ENCODE measurements around the gene NSUN6. TPM values are rescaled to one million over a fixed set of nuclear protein-coding genes. Genes with fewer than 3 reads are reported as not detected.

NSUN6 gene
- total and polyA plus RNA-seq, 11 donors = 3.1 to 10.0 (median 7.5) TPM

DNA sequence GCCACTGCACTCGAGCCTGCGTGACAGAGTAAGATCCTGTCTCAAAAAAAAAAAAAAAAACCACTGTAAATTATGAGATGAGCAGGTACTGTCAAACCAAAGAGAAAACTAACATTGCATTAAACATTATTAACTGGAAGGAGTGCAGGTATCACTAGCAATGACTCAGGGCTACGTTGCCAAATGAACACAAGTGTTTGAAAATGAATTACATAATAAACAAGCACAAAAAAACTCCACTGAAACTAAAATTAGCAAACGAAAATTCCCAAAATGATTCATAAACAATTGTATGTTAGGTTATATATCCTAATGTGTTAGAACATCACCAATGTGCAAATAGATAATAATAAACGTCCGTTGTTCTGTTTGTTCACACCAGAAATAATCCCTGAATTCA lies 42.8 kb downstream of the NSUN6 start:
- Histone ChIP-seq H3K36me3 (peaks cover 0 to 41% (median 21%) of the 10 kb centered on the region in 9 donors), H3K27me3 (no peaks in the 10 kb centered on the region), H3K4me3 (no peak overlapping the region), H3K9me3 (no peaks in the 10 kb centered on the region), H3K4me1 (peaks cover 0 to 22% (median 0%) of the 10 kb centered on the region in 12 donors), H3K27ac (no peak overlapping the region)
- ATAC-seq (no peak), DNase-seq (no peak)
- no peak for TF ChIP-seq POLR2A (IDR thresholded peaks at IDR 0.05)
- TF ChIP-seq, protein P1, sequence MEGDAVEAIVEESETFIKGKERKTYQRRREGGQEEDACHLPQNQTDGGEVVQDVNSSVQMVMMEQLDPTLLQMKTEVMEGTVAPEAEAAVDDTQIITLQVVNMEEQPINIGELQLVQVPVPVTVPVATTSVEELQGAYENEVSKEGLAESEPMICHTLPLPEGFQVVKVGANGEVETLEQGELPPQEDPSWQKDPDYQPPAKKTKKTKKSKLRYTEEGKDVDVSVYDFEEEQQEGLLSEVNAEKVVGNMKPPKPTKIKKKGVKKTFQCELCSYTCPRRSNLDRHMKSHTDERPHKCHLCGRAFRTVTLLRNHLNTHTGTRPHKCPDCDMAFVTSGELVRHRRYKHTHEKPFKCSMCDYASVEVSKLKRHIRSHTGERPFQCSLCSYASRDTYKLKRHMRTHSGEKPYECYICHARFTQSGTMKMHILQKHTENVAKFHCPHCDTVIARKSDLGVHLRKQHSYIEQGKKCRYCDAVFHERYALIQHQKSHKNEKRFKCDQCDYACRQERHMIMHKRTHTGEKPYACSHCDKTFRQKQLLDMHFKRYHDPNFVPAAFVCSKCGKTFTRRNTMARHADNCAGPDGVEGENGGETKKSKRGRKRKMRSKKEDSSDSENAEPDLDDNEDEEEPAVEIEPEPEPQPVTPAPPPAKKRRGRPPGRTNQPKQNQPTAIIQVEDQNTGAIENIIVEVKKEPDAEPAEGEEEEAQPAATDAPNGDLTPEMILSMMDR (IDR thresholded peaks at IDR 0.05) = no peak
- 87 to 91% (median 90%) methylated on average over 6 of the region's 6 CpGs for WGBS, 4 donors
- intact Hi-C loops (cut with DNase I) = no loop called here

DNA sequence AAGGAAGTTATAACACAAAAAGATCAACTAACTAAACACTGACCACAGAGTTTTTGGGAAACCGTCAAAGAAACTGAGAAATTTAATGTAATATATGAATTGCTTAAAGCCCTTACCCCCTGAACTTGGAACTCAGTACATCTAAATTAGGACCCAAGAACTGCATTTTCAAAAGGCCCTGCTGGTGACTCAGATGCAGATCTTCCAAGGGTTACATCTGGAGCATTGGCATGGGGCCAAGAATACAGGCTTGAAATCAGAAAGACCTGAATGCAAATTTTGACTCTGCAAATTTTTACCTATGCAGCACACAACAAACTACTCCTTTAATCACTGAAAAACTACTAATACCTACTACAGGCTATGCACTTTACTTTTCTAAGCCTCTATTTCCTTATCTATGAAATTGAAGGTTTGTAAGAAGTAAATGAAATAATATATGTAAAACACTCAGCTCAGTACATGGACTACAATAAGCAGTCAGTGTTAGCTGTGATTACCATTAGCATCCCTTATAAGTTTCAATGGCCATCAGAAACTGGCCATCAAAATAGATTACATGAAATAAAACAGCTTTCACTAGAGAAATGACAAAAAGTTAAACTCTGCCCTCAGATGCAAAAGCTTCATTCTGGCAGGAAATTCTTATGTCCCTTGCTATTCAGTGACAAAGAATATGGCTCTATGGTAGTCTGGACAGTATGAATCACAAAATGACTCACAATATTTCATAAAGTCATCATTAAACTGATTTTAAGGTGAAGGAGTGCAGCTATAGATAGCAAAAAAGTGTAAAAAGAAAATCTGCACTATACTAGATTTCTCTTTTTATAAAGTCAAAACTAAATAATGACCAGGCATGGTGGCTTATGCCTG lies 43.6 kb downstream of the NSUN6 start:
- peaks cover 0 to 33% (median 14%) of the 10 kb centered on the region in 9 donors for H3K36me3 ChIP-seq
- peak in 1 of 4 donors; percentile 70 for ATAC-seq
- no peak for TF ChIP-seq POLR2A (IDR thresholded peaks at IDR 0.05)
- TF ChIP-seq, protein P1 (IDR thresholded peaks at IDR 0.05) = no peak

DNA sequence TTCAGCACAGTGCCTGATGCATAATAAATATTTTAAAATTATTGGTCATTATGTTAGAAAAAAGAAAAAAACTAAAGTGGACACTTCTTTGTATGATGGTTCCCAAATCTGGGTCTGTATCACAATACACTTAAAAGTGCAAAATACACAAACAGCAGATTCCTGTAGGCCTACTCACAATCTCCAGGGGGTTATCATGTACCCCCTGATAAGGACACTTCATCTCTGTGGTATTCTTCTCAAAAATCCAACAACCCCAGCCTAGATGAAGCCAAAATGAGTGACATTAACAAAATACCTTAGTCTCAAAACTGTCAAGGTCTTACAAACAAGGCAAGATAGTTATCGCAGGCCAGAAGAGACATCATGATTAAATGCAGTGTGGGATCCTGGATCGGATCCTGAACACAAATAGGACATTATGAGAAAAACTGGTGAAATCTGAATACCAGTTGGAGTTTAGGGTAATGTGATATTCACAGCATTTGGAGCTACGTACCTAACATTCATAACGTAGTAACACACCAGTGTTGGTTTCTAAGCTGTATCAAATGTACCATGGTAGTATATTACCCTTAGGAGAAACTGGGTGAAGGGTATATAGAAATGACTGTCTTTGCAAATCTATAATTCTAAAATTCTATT lies 45.2 kb downstream of the NSUN6 start:
- H3K36me3 ChIP-seq = peaks cover 0 to 28% (median 3%) of the 10 kb centered on the region in 9 donors
- no peaks in the 10 kb centered on the region for H3K27me3 ChIP-seq
- ATAC-seq (no peak), DNase-seq (no peak)
- H3K4me1 ChIP-seq = peaks cover 0 to 22% (median 0%) of the 10 kb centered on the region in 12 donors
- no peak overlapping the region for H3K4me3 ChIP-seq
- no peak overlapping the region for H3K27ac ChIP-seq
- no peaks in the 10 kb centered on the region for H3K9me3 ChIP-seq
- intact Hi-C loops (cut with DNase I) = no loop called here
- WGBS, 4 donors = 95 to 97% (median 97%) methylated on average over 4 of the region's 4 CpGs
- TF ChIP-seq, protein P1 (IDR thresholded peaks at IDR 0.05) = no peak
- no peak for TF ChIP-seq POLR2A (IDR thresholded peaks at IDR 0.05)

More for the DNA sequence above, 43.6 kb downstream of the NSUN6 start:
- intact Hi-C loops (cut with DNase I) = no loop called here
- peak in 4 of 5 donors; percentile 32 to 57 (median 38) for DNase-seq
- Histone ChIP-seq H3K4me1 (peaks cover 0 to 22% (median 0%) of the 10 kb centered on the region in 12 donors), H3K9me3 (no peaks in the 10 kb centered on the region), H3K27me3 (no peaks in the 10 kb centered on the region), H3K4me3 (no peak overlapping the region), H3K27ac (peak overlapping the region in 1 of 12 donors; percentile 21)
- 61 to 75% (median 68%) methylated on average over 1 of the region's 1 CpG for WGBS, 4 donors

DNA sequence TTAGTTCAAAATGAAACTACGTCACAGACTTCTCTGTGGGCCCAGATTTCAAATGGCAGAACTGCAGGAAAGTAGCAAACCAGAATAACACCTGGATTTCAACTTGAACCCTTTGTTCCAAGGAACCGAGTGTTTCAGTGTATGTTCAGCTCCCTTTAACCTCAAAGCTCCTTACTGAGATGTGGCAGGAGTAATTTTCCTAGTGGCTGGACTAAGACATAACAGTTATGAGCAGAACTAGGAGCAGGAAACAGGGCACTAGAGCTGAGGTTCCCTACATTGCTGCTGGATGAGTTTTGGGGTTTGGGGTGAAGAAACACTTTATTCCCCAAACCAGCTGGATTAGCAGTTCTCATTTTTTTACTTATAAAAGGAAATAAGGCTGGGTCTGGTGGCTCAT lies 50.1 kb downstream of the NSUN6 start:
- ATAC-seq = no peak

More for the DNA sequence above, 50.1 kb downstream of the NSUN6 start:
- H3K36me3 ChIP-seq = peaks cover 0 to 21% (median 2%) of the 10 kb centered on the region in 9 donors
- no peak overlapping the region for H3K4me3 ChIP-seq
- 83 to 93% (median 93%) methylated on average over 2 of the region's 2 CpGs for WGBS, 4 donors
- no peak for TF ChIP-seq POLR2A (IDR thresholded peaks at IDR 0.05)
- TF ChIP-seq, protein P1 (IDR thresholded peaks at IDR 0.05) = no peak
- no peaks in the 10 kb centered on the region for H3K4me1 ChIP-seq
- H3K27me3 ChIP-seq = no peaks in the 10 kb centered on the region
- no peak overlapping the region for H3K27ac ChIP-seq
- no peak for DNase-seq
- H3K9me3 ChIP-seq = no peaks in the 10 kb centered on the region
- intact Hi-C loops (cut with DNase I) = no loop called here

All from heart left ventricle (tissue), 16 donors.